ENCODE results near the gene SYCP1. TPM values are rescaled to one million over a fixed set of nuclear protein-coding genes. Genes with fewer than 3 reads are reported as not detected.

Gene SYCP1
- total RNA-seq, 1 experiment from 2014 or later: not detected

GRCh38 chr1:114820392-114820791, 34.3 kb upstream of the SYCP1 start:
- TF ChIP-seq CTCF (conservative IDR thresholded peaks at IDR 0.05): no peak
- Histone ChIP-seq H3T11ph (ENCODE audit: low read length) (no peak overlapping the region), H3K23me2 (ENCODE audit: insufficient read length, low read depth, low read length, poor library complexity, severe bottlenecking) (no peaks in the 10 kb centered on the region), H3K4ac (ENCODE audit: low read depth, low read length) (no peak overlapping the region), H3K18ac (ENCODE audit: insufficient read length, low read depth, low read length) (no peak overlapping the region), H2BK15ac (ENCODE audit: low read depth, low read length) (no peak overlapping the region), H3K56ac (ENCODE audit: insufficient read length, low read depth, low read length) (no peak overlapping the region), H3K9ac (ENCODE audit: extremely low read depth, insufficient read length, low read length) (no peak overlapping the region), H3K27ac (ENCODE audit: insufficient read length, low read depth, low read length) (no peak overlapping the region), H4K8ac (replicated peaks; ENCODE audit: insufficient read length, low read depth, low read length) (no peak overlapping the region), H2BK20ac (ENCODE audit: low read depth, low read length, poor library complexity, severe bottlenecking) (no peak overlapping the region), H4K5ac (ENCODE audit: insufficient read length, low read depth, low read length) (no peak overlapping the region), H2BK5ac (ENCODE audit: insufficient read length, low read length) (no peak overlapping the region), H2BK12ac (ENCODE audit: insufficient read length, low read depth, low read length) (no peak overlapping the region), H3K79me1 (ENCODE audit: insufficient read depth, low read depth, low read length, poor library complexity, severe bottlenecking) (no peaks in the 10 kb centered on the region), H4K20me1 (ENCODE audit: control insufficient read depth, insufficient read depth, insufficient read length) (no peaks in the 10 kb centered on the region), H2BK120ac (ENCODE audit: low read depth, low read length, poor library complexity, severe bottlenecking) (no peak overlapping the region), H3K9me3 (ENCODE audit: control insufficient read depth, low read depth, low read length) (no peaks in the 10 kb centered on the region), H2AK5ac (ENCODE audit: insufficient read length, low read length) (no peak overlapping the region), H3K23ac (ENCODE audit: insufficient read length, low read depth, low read length) (no peak overlapping the region), H3K4me1 (ENCODE audit: insufficient read depth, low read length) (no peaks in the 10 kb centered on the region), H2AFZ (ENCODE audit: low read length) (no peak overlapping the region), H4K91ac (ENCODE audit: insufficient read length, low read depth, low read length) (no peak overlapping the region), H3K79me2 (ENCODE audit: insufficient read depth, low read length) (no peaks in the 10 kb centered on the region), H3K14ac (ENCODE audit: insufficient read depth, low read length) (no peak overlapping the region), H3K27me3 (ENCODE audit: insufficient read depth, low read length) (no peaks in the 10 kb centered on the region), H3K4me2 (ENCODE audit: insufficient read depth, insufficient read length, low read length) (no peak overlapping the region)
- Mint-ChIP-seq H3K27me3 (ENCODE audit: low read depth) (peaks cover 1% of the 10 kb centered on the region; the same call in 1 of the 2 replicates), H3K36me3 (ENCODE audit: insufficient read depth in 1 of 3, low read depth in 3 of 3) (peaks cover 8 to 18% (median 13%) of the 10 kb centered on the region in 3 experiments), H3K9me3 (peaks cover 26 to 28% of the 10 kb centered on the region in 2 experiments), H3K27ac (no peak overlapping the region), H3K4me1 (no peaks in the 10 kb centered on the region), H3K4me3 (no peak overlapping the region)
- no peak for DNase-seq
- WGBS (ENCODE audit: extremely low coverage, insufficient read length, low lambda C conversion rate): no CpG with 5 or more reads among the region's 2 CpGs

Measured in H9 (cell line).